PFSK-1 (cell line): Measurements from ENCODE around the gene HDAC4.

Experiments used
- FOXP2 ChIP-seq: optimal IDR thresholded peaks from 2 replicates; pipeline ENCODE3; 2011; ENCODE audit warnings: borderline replicate concordance, control low read depth, inconsistent platforms; ENCODE audit not compliant: insufficient read depth; ENCODE audit errors: extremely low read length, extremely low read depth
- POLR2AphosphoS5 ChIP-seq: IDR thresholded peaks from 2 replicates; pipeline ENCODE4 v1.6.1; 2012; ENCODE audit warnings: low read depth, mild to moderate bottlenecking, control low read depth, low read length, moderate library complexity
- SIN3A ChIP-seq: IDR thresholded peaks from 2 replicates; pipeline ENCODE4 v1.6.1; 2012; ENCODE audit warnings: mild to moderate bottlenecking, low read length, moderate library complexity, borderline replicate concordance; ENCODE audit not compliant: insufficient read depth
- TAF1 ChIP-seq: IDR thresholded peaks from 2 replicates; pipeline ENCODE4 v1.6.1; 2012; ENCODE audit warnings: low read length, control low read depth, borderline replicate concordance; ENCODE audit not compliant: insufficient read depth
- TF ChIP-seq, protein P1 (sequence below), 2 experiments: IDR thresholded peaks; 2 replicates each; pipeline versions ENCODE4 v1.6.1 to v1.8.0; 2011 to 2012; ENCODE audit warnings: low read depth in 2 of 2, low read length in 2 of 2, control low read depth in 1 of 2, inconsistent platforms in 1 of 2, mild to moderate bottlenecking in 1 of 2, moderate library complexity in 1 of 2; ENCODE audit not compliant: insufficient read depth in 1 of 2

DNA sequence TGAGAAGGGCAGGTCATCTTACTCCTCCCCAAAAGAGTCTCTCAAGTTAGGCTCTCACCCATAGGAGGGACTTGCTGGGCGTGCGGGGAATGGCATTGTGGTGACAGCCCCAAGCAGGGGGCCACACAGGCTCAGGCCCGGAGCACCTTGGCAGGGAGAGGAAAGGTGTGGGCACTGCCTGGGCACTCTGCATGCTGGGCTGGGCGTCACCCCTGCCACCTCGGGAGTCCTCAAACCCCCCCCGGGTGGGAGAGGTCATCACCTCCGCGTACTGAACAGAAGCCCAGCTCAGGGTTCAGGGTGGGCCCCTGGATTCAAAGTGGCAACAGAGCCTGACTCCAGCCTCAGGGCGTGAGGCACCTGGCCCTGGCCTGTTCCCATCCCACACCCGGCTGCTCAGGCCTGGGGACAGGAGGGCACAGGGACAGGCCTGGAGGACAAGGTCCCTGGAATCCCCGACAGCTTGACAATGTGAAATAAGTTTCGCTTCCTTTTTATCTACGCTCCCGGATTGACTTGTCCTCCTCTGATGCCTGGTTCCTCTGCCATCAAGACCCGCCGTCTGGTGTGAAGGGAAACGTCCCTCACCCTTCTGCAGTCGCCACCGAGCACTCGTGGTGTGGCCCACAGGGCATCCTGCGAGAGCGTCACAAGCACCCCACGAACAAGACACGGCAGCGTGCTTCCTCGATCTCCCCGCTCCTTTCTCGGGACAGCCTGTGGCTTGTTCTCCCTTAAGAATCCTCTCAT, 97.8 kb downstream of the HDAC4 start:
- TF ChIP-seq POLR2AphosphoS5 (no peak), SIN3A (no peak), TAF1 (no peak), FOXP2 (no peak)
- TF ChIP-seq, protein P1, sequence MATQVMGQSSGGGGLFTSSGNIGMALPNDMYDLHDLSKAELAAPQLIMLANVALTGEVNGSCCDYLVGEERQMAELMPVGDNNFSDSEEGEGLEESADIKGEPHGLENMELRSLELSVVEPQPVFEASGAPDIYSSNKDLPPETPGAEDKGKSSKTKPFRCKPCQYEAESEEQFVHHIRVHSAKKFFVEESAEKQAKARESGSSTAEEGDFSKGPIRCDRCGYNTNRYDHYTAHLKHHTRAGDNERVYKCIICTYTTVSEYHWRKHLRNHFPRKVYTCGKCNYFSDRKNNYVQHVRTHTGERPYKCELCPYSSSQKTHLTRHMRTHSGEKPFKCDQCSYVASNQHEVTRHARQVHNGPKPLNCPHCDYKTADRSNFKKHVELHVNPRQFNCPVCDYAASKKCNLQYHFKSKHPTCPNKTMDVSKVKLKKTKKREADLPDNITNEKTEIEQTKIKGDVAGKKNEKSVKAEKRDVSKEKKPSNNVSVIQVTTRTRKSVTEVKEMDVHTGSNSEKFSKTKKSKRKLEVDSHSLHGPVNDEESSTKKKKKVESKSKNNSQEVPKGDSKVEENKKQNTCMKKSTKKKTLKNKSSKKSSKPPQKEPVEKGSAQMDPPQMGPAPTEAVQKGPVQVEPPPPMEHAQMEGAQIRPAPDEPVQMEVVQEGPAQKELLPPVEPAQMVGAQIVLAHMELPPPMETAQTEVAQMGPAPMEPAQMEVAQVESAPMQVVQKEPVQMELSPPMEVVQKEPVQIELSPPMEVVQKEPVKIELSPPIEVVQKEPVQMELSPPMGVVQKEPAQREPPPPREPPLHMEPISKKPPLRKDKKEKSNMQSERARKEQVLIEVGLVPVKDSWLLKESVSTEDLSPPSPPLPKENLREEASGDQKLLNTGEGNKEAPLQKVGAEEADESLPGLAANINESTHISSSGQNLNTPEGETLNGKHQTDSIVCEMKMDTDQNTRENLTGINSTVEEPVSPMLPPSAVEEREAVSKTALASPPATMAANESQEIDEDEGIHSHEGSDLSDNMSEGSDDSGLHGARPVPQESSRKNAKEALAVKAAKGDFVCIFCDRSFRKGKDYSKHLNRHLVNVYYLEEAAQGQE (IDR thresholded peaks at IDR 0.05; ENCODE audit: insufficient read depth in 1 of 2, low read depth in 2 of 2, low read length in 2 of 2): no peak
